ENCODE results near the gene SHISAL2B.
"Not testable (repeated sequence)": the region's sequence is repeated elsewhere in the genome, so short reads cannot be mapped to it uniquely, and the experiment has no call there.

SHISAL2B gene

GRCh38 chr5:64706074-64706473 lies 15.8 kb downstream of the SHISAL2B start:
- DNase-seq, result not testable (repeated sequence)

DNA sequence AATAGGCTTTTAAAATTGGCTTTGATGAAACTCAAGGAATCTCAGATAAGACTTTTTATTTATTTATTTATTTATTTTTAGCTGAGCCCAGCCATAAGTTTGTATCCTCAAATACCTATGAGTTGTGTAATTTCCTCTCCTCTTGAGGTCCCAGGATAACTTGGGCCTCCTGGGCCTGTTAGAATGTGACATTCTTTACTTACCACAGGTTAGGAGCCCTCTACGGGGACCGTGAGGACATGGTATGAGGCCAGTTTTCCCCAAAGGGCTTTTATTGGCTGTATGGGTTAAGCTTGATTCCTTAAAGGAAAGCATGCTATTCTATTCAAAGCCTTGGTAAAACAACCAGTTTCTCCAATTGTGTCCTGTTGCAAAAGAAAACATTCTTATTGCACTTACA lies 16.9 kb downstream of the SHISAL2B start:
- DNase-seq, result no peak

GRCh38 chr5:64714495-64714894 lies 24.2 kb downstream of the SHISAL2B start:
- DNase-seq, result not testable (repeated sequence)

DNA sequence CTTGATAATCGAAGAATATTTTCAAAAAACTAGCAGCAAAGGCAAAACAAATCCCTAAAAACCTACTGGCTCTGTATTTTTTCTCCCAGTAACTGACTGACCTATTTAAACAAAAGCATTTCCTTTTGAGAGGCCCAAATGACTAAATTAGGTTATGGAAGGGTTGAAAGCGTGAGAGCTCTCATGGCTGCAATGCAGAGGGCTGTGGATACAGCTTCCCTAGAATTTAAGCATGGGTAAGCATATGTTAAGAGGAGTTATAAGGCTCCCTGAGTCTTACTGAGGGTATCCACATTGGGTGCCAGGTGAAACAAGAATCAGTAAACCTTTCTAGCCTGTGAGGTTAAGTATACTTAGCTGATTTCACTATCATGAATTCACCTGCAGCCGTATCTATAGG lies 32.3 kb downstream of the SHISAL2B start:
- DNase-seq, result no peak

DNA sequence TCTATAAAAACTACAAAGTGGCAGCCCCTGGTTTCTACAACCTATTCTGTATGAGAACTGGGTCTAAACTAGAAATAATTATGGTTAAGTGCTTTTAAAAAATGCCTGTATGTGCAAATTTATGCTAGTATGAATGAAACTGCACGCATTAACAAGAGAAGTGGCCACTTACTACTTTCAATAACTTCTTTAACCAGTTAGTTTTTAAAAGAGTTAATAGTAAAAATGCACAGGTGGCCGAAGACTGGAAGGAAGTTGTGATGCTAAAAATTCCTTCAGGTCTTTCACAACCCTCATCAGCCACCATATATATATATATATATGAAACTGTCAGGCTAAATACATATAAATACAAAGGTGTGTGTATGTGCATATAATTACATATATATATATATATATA lies 36.8 kb downstream of the SHISAL2B start:
- DNase-seq, result no peak

DNA sequence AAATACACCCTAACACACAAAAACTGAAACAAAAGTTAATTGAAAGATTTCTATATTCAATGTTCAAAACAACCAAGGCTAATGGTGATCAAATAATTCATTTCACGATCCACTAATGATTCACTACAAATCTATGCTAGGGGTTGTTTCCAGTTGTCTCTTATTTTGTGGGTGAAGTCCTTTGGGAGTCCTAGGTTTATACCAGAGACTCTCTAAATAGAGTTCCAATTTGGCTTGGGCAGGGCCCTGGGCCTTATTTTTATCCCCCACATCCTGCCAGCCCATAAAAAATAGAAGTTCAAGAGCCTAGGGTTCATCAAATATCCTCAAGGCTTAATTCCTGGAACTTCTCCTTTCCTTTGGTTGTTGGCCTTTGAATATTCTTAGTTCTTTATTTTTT lies 52.1 kb downstream of the SHISAL2B start:
- DNase-seq, result no peak

DNA sequence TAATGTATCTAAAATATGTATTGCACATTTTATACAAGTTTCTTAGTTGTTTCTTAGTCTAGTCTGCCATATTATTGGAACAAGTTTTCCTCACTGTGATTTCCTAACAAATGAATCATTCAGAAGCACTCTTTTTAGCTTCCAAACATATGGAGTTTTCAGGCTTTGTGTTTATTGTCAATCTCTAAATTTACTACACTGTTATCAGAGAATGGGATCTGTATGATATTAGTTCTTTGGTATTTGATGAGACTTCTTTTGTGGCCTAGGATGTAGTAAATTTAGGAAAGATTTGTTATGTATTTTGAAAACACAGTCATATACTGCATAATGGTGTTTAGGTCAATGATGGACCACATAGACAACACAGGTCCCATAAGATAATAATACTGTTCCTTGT lies 52.5 kb downstream of the SHISAL2B start:
- no peak for DNase-seq

DNA sequence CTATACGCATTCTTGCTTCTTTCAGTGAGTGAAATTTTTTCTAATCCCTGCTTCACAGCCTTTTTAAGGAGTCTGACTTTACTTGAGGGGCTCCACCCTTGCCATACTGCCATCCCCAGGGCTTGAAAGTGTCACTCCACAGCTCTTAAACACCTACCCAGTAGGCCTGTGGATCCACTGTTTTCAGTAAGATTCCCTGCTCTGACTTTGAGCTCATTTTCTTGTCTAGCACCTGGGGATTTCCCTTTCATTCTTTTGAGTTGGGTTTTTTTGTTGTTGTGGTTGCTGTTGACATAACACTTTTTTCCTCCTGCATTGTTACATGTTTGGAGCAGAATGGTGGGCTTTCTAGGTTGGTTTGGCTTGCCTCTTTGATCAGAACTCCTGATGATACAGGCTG lies 54.6 kb downstream of the SHISAL2B start:
- no peak for DNase-seq

GRCh38 chr5:64746446-64746845 lies 56.1 kb downstream of the SHISAL2B start:
- no peak for DNase-seq

DNA sequence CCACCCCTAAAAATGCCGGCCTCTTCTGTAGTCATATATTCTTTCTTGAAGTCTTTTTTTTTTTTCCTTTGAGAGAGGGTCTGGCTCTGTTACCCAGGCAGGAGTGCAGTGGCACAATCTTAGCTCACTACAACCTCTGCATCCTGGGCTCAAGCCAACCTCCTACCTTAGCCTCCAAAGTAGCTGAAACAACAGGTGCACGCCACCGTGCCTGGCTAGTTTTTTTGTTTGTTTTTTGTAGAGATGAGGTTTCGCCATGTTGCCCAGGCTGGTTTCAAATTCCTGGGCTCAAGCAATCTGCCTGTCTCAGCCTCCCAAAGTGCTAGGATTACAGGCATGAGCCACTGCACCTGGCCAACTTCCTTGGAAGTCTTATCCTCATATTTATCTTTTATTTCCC lies 59.1 kb downstream of the SHISAL2B start:
- no peak for DNase-seq

DNA sequence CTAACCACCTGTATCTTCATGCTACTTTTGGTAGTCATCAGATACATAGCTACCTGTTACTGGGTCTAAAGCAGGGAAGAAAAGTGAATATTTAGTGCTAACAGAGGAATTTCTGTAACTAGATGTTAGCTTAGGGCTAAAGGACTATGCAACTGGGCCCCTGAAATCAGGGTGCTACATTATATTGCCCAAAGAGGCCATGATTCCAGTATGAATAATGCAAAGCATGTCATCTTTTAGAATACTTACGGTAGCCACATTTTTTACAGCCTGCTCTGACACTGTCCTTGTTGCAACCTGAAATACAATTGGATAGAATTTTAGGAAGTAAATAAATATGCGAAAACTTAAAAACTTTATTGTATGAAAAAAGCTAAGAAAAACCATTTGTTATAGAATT lies 63.8 kb downstream of the SHISAL2B start:
- no peak for DNase-seq

DNA sequence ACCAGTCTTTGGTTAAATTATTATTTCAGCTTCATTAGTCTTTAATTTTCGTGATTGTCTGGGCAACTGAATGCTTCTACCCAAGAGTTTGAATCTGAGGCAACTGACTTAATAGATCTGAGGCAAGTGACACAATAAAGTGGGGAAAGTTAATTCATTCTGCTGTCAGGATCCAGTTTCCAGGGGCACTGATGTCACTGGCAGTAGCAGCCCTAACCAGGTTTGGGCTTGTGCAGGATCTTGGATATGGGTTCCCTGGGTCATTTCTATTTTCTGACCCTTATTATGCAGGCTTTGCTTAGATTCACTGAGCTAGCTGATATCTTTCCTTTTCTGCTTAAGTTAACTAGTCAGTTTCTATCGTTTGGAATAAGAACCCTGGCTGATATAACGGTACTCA lies 68.6 kb downstream of the SHISAL2B start:
- no peak for DNase-seq

DNA sequence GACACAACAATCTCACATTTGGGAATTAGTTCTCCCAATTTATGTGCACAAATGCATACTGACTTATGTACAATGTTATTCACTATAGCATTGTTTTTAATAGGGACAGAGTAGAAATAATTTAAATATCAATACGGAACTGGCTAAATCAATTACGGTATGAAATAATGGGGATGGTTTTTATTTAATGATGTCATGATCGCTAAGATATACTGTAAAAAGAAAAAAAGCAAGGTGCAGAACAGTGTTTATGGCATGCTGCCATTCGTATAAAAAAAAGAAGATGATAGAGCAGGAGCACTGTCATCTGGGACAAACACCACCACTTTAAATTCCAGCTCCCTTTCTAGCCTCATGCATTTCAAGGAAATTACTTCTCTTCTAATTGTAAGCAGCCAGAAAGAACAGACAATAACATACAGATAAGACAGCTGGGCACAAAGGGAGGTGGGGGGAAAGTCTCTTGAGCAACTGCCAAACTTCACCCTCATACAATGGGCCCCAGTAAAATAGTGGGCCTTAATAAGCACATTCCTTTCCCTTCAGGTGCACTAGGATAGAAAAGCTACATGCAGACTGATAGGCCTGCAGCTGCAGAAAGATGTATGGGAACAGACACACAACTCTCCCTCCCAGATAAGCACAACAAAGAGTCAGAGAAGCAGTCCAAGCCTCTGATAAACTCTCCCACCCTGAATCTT lies 69.8 kb downstream of the SHISAL2B start:
- no peak for DNase-seq

DNA sequence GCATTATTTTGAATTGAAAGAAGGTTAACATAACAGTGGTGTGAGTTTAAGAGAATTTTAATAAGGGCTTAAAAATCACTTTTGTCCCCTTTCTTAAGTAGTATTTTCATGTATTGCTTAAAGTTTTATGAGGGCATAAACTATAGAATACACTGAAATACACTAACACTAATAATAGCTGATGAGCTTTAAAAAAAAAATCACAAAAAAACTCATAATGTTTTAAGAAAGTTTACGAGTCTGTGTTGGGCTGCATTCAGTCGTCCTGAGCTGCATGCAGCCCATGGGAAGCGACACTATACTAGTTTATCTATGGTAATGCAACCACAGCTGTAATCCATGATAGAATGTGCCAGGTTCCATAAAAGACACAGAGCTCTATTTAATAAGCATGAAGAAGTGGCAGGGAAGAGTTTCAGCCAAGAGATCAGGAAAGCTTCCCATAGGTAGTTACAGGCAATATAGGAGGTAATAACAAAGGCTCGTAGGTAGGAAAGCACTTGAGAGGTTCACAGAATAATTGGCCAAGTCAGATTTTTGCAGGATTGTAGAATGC lies 73.7 kb downstream of the SHISAL2B start:
- no peak for DNase-seq

- DNase-seq, result no peak
These were observed 75.7 kb downstream of the SHISAL2B start for GRCh38 chr5:64765804-64766504.

DNA sequence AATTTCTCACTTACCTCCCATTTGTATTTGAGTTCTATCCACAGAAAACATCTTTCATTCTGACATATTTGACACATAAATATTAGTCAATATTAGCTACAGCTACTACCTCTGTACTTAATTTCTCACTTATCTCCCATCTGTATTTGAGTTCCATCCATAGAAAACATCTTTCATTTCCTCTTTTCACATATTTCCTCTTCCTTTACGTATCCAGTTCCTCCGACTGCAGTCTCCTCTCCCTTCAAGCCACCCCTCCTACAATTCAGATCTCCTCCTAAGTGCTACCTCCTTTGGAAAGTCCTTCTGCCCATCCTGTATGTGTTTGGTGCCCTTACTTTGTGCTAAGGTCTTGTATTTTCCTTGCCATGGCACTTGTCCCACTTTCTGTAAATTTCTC lies 76.6 kb downstream of the SHISAL2B start:
- DNase-seq, result no peak
